SK-N-SH treated with all-trans-retinoic acid at 6 μM for 48 hours (cell line): Measurements from ENCODE around the gene UBE2R2.

Source experiments
- ATAC-seq: fragments of 200-7000 bp; cut with Tn5 transposase; 3 replicates; pipeline ENCODE4 v1.9.1; 2020; ENCODE audit warnings: mild to moderate bottlenecking, moderate library complexity
- ARNTL ChIP-seq: fragments of 450-650 bp; formaldehyde crosslinking; IDR thresholded peaks from 2 replicates; pipeline ENCODE4 v1.5.0; 2020; ENCODE audit warnings: low read depth, mild to moderate bottlenecking, moderate library complexity, borderline replicate concordance
- BACH2 ChIP-seq: fragments of 250-450 bp; sonication (Bioruptor Pico); IDR thresholded peaks from 2 replicates; pipeline ENCODE4 v1.9.0; 2021; ENCODE audit warnings: mild to moderate bottlenecking, borderline replicate concordance
- CREB5 ChIP-seq: fragments of 250-450 bp; sonication (Bioruptor Pico); IDR thresholded peaks from 2 replicates; pipeline ENCODE4 v1.5.1; 2020; ENCODE audit warnings: low read depth, mild to moderate bottlenecking, moderate library complexity
- CSDC2 ChIP-seq: fragments of 250-450 bp; sonication (Bioruptor Pico); IDR thresholded peaks from 2 replicates; pipeline ENCODE4 v1.5.0; 2020; ENCODE audit warnings: mild to moderate bottlenecking, moderate library complexity
- ESRRG ChIP-seq: fragments of 250-450 bp; sonication (Bioruptor Pico); IDR thresholded peaks from 2 replicates; pipeline ENCODE4 v1.6.1; 2021; ENCODE audit warnings: mild to moderate bottlenecking
- GLIS3 ChIP-seq: fragments of 250-450 bp; sonication (Bioruptor Pico); IDR thresholded peaks from 2 replicates; pipeline ENCODE4 v1.5.0; 2020; ENCODE audit warnings: mild to moderate bottlenecking, moderate library complexity
- ISL1 ChIP-seq: fragments of 250-450 bp; sonication (Bioruptor Pico); IDR thresholded peaks from 2 replicates; pipeline ENCODE4 v2.1.2; 2022; ENCODE audit warnings: mild to moderate bottlenecking, moderate library complexity
- OSR1 ChIP-seq: fragments of 250-450 bp; sonication (Bioruptor Pico); IDR thresholded peaks from 2 replicates; pipeline ENCODE4 v1.8.0; 2022; ENCODE audit warnings: moderate library complexity, mild to moderate bottlenecking, inconsistent platforms
- PPARA ChIP-seq: fragments of 250-450 bp; sonication (Bioruptor Pico); IDR thresholded peaks from 2 replicates; pipeline ENCODE4 v1.5.0; 2020; ENCODE audit warnings: mild to moderate bottlenecking, borderline replicate concordance
- RARB ChIP-seq: fragments of 250-450 bp; sonication (Bioruptor Pico); IDR thresholded peaks from 2 replicates; pipeline ENCODE4 v1.8.0; 2021; ENCODE audit warnings: mild to moderate bottlenecking, moderate library complexity
- SNAI2 ChIP-seq: fragments of 250-450 bp; sonication (Bioruptor Pico); IDR thresholded peaks from 2 replicates; pipeline ENCODE4 v1.5.0; 2020; ENCODE audit warnings: mild to moderate bottlenecking, moderate library complexity
- TCF4 ChIP-seq: fragments of 250-450 bp; sonication (Bioruptor Pico); IDR thresholded peaks from 2 replicates; pipeline ENCODE4 v1.8.0; 2021; ENCODE audit warnings: mild to moderate bottlenecking, moderate library complexity, borderline replicate concordance
- TOX ChIP-seq: fragments of 250-450 bp; sonication (Bioruptor Pico); IDR thresholded peaks from 2 replicates; pipeline ENCODE4 v1.8.0; 2021; ENCODE audit warnings: mild to moderate bottlenecking, moderate library complexity, borderline replicate concordance
- TSHZ2 ChIP-seq: fragments of 250-450 bp; sonication (Bioruptor Pico); IDR thresholded peaks from 2 replicates; pipeline ENCODE4 v1.5.0; 2020; ENCODE audit warnings: mild to moderate bottlenecking, moderate library complexity
- ZC3H10 ChIP-seq: fragments of 250-450 bp; sonication (Bioruptor Pico); IDR thresholded peaks from 2 replicates; pipeline ENCODE4 v1.5.1; 2021; ENCODE audit warnings: mild to moderate bottlenecking, moderate library complexity
- ZFP30 ChIP-seq: fragments of 450-650 bp; formaldehyde crosslinking; IDR thresholded peaks from 2 replicates; pipeline ENCODE4 v1.5.0; 2022; ENCODE audit warnings: mild to moderate bottlenecking, moderate library complexity
- ZNF565 ChIP-seq: fragments of 450-650 bp; formaldehyde crosslinking; conservative IDR thresholded peaks from 2 replicates; pipeline ENCODE4 v1.5.0; 2020; ENCODE audit warnings: low read depth, mild to moderate bottlenecking, moderate library complexity
- ZNF70 ChIP-seq: fragments of 450-650 bp; formaldehyde crosslinking; IDR thresholded peaks from 2 replicates; pipeline ENCODE4 v1.5.0; 2020; ENCODE audit warnings: mild to moderate bottlenecking, moderate library complexity
- ZNF8 ChIP-seq: fragments of 450-650 bp; formaldehyde crosslinking; IDR thresholded peaks from 2 replicates; pipeline ENCODE4 v1.5.0; 2020; ENCODE audit warnings: mild to moderate bottlenecking, moderate library complexity
- TF ChIP-seq, protein P1 (sequence below): fragments of 250-450 bp; sonication (Bioruptor Pico); IDR thresholded peaks from 2 replicates; pipeline ENCODE4 v1.8.0; 2021; ENCODE audit warnings: low read depth, mild to moderate bottlenecking, moderate library complexity, borderline replicate concordance
- TF ChIP-seq, protein P2 (sequence below): fragments of 250-450 bp; sonication (Bioruptor Pico); IDR thresholded peaks from 2 replicates; pipeline ENCODE4 v1.8.0; 2020; ENCODE audit warnings: mild to moderate bottlenecking, moderate library complexity, borderline replicate concordance

The UBE2R2 gene

GRCh38 chr9:33923998-33924701 is 107.2 kb downstream of the UBE2R2 start:
- no peak for ATAC-seq
- no peak for TF ChIP-seq SNAI2
- TF ChIP-seq CREB5 = no peak
- no peak for TF ChIP-seq ISL1 (CRISPR knock-in tag)
- TF ChIP-seq, protein P1, sequence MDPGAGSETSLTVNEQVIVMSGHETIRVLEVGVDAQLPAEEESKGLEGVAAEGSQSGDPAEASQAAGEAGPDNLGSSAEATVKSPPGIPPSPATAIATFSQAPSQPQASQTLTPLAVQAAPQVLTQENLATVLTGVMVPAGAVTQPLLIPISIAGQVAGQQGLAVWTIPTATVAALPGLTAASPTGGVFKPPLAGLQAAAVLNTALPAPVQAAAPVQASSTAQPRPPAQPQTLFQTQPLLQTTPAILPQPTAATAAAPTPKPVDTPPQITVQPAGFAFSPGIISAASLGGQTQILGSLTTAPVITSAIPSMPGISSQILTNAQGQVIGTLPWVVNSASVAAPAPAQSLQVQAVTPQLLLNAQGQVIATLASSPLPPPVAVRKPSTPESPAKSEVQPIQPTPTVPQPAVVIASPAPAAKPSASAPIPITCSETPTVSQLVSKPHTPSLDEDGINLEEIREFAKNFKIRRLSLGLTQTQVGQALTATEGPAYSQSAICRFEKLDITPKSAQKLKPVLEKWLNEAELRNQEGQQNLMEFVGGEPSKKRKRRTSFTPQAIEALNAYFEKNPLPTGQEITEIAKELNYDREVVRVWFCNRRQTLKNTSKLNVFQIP (CRISPR knock-in tag) = no peak
- no peak for TF ChIP-seq GLIS3 (CRISPR knock-in tag)
- no peak for TF ChIP-seq OSR1 (CRISPR knock-in tag)
- no peak for TF ChIP-seq ZNF8 (CRISPR knock-in tag)
- no peak for TF ChIP-seq TCF4 (CRISPR knock-in tag)
- no peak for TF ChIP-seq PPARA (CRISPR knock-in tag)
- no peak for TF ChIP-seq ZC3H10 (CRISPR knock-in tag)
- TF ChIP-seq ZFP30 (CRISPR knock-in tag) = no peak
- TF ChIP-seq CSDC2 (CRISPR knock-in tag) = no peak
- no peak for TF ChIP-seq ZNF565
- no peak for TF ChIP-seq TOX (CRISPR knock-in tag)
- TF ChIP-seq RARB (CRISPR knock-in tag) = no peak
- TF ChIP-seq, protein P2, sequence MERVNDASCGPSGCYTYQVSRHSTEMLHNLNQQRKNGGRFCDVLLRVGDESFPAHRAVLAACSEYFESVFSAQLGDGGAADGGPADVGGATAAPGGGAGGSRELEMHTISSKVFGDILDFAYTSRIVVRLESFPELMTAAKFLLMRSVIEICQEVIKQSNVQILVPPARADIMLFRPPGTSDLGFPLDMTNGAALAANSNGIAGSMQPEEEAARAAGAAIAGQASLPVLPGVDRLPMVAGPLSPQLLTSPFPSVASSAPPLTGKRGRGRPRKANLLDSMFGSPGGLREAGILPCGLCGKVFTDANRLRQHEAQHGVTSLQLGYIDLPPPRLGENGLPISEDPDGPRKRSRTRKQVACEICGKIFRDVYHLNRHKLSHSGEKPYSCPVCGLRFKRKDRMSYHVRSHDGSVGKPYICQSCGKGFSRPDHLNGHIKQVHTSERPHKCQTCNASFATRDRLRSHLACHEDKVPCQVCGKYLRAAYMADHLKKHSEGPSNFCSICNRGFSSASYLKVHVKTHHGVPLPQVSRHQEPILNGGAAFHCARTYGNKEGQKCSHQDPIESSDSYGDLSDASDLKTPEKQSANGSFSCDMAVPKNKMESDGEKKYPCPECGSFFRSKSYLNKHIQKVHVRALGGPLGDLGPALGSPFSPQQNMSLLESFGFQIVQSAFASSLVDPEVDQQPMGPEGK (CRISPR knock-in tag) = no peak
- TF ChIP-seq ESRRG (CRISPR knock-in tag) = no peak
- TF ChIP-seq TSHZ2 (CRISPR knock-in tag) = no peak
- TF ChIP-seq ZNF70 (CRISPR knock-in tag) = no peak
- TF ChIP-seq BACH2 (CRISPR knock-in tag) = no peak

GRCh38 chr9:33924978-33925797 is 108.2 kb downstream of the UBE2R2 start:
- no peak for TF ChIP-seq TCF4 (CRISPR knock-in tag)
- no peak for TF ChIP-seq SNAI2
- TF ChIP-seq ARNTL = no peak
- TF ChIP-seq, all 23 proteins: peak for 0
- peak; percentile 76 for ATAC-seq

DNA sequence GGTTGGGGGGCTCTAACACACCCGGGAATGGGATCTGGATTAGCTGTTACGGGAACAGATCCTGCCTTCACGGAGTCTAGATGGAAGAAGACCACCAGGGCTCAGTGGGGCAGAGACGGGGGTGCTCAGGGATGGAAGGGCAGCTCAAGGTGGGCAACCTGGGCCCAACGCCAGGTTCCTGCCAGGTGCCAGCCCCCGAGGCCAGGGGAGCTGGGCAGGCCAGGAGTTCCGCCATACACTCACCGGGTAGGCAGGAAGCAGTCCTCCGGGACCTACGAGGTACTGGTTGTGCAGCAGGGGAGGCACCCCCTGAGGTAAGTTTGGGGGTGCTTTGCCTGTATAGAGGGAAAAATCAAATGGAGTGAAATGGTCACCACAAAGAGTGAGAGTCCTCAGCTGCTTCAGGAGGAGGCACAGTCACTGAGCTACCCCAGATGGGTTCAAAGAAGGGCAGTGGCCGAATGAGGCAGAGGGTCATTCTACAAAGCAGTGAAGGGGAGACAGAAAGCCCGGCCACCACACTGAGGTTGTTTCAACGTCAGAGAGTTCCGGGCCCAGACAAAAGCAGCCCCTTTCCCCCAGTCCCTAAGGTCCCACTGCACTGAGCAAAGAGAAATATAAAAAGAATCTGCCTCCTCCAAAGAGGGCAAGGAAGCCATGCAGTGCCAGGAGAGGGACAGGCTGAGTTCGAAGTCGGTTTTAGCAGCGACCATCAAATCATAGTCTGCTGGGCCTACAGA is 110.0 kb downstream of the UBE2R2 start:
- TF ChIP-seq ZFP30 (CRISPR knock-in tag) (no peak), OSR1 (CRISPR knock-in tag) (no peak), CREB5 (no peak), CSDC2 (CRISPR knock-in tag) (no peak)
- TF ChIP-seq, protein P1 (CRISPR knock-in tag) = no peak
- TF ChIP-seq, all 23 proteins: peak for 0
- no peak for ATAC-seq
